ENCODE results near the gene VPS51. TPM values are rescaled to one million over a fixed set of nuclear protein-coding genes. Genes with fewer than 3 reads are reported as not detected.

The VPS51 gene
- total RNA-seq, 1 donor from 2014 or later, result 203 TPM

- no peak overlapping the region for H3K4me3 ChIP-seq (ENCODE audit: low read depth, low read length)
- FAIRE-seq, result no peak
- DNase-seq (ENCODE audit: low read depth), result no peak
- TF ChIP-seq, protein P1, sequence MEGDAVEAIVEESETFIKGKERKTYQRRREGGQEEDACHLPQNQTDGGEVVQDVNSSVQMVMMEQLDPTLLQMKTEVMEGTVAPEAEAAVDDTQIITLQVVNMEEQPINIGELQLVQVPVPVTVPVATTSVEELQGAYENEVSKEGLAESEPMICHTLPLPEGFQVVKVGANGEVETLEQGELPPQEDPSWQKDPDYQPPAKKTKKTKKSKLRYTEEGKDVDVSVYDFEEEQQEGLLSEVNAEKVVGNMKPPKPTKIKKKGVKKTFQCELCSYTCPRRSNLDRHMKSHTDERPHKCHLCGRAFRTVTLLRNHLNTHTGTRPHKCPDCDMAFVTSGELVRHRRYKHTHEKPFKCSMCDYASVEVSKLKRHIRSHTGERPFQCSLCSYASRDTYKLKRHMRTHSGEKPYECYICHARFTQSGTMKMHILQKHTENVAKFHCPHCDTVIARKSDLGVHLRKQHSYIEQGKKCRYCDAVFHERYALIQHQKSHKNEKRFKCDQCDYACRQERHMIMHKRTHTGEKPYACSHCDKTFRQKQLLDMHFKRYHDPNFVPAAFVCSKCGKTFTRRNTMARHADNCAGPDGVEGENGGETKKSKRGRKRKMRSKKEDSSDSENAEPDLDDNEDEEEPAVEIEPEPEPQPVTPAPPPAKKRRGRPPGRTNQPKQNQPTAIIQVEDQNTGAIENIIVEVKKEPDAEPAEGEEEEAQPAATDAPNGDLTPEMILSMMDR (IDR thresholded peaks at IDR 0.05; ENCODE audit: insufficient read depth, low read length, severe bottlenecking), result no peak
- peaks cover 12% of the 10 kb centered on the region for H3K36me3 ChIP-seq (ENCODE audit: control insufficient read depth, insufficient read depth, low read length)
- no peaks in the 10 kb centered on the region for H3K27me3 ChIP-seq (ENCODE audit: control insufficient read depth, insufficient read depth, low read length)
Observed at GRCh38 chr11:65113361-65113756, 17.3 kb downstream of the VPS51 start.

DNA sequence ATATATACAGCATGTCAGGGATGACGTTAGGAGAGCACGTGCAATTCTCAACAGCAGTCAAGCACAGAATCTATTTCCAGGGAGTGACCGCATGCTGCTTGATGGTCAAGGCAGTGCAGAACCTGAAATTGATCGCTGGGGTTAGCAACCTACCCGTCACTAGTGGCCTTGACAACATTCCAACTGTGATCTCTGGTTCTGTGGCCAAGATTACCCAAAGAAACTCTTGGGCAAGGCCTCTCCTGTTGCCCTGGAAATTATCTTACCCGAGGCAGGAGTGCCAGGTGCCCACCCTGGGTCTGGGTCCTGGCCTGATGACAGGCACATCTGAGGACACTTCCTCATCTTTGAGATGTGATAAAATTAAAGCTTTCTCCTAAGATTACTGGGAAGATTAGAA lies 17.8 kb downstream of the VPS51 start:
- H3K27me3 ChIP-seq (ENCODE audit: control insufficient read depth, insufficient read depth, low read length), result no peaks in the 10 kb centered on the region
- peaks cover 15% of the 10 kb centered on the region for H3K36me3 ChIP-seq (ENCODE audit: control insufficient read depth, insufficient read depth, low read length)
- no peak overlapping the region for H3K4me3 ChIP-seq (ENCODE audit: low read depth, low read length)
- DNase-seq (ENCODE audit: low read depth) (no peak), FAIRE-seq (no peak)
- TF ChIP-seq, protein P1 (IDR thresholded peaks at IDR 0.05; ENCODE audit: insufficient read depth, low read length, severe bottlenecking), result no peak

GRCh38 chr11:65114538-65115171 lies 18.6 kb downstream of the VPS51 start:
- Histone ChIP-seq H3K36me3 (ENCODE audit: control insufficient read depth, insufficient read depth, low read length) (peaks cover 17% of the 10 kb centered on the region), H3K4me3 (ENCODE audit: low read depth, low read length) (no peak overlapping the region), H3K27me3 (ENCODE audit: control insufficient read depth, insufficient read depth, low read length) (no peaks in the 10 kb centered on the region)
- DNase-seq (ENCODE audit: low read depth), result no peak
- TF ChIP-seq, protein P1 (IDR thresholded peaks at IDR 0.05; ENCODE audit: insufficient read depth, low read length, severe bottlenecking), result no peak
- FAIRE-seq, result peak; percentile 62

GRCh38 chr11:65115361-65116082 lies 19.5 kb downstream of the VPS51 start:
- no peak overlapping the region for H3K4me3 ChIP-seq (ENCODE audit: low read depth, low read length)
- TF ChIP-seq, protein P1 (IDR thresholded peaks at IDR 0.05; ENCODE audit: insufficient read depth, low read length, severe bottlenecking), result no peak
- H3K36me3 ChIP-seq (ENCODE audit: control insufficient read depth, insufficient read depth, low read length), result peaks cover 22% of the 10 kb centered on the region
- FAIRE-seq, result no peak
- H3K27me3 ChIP-seq (ENCODE audit: control insufficient read depth, insufficient read depth, low read length), result no peaks in the 10 kb centered on the region
- DNase-seq (ENCODE audit: low read depth), result no peak

DNA sequence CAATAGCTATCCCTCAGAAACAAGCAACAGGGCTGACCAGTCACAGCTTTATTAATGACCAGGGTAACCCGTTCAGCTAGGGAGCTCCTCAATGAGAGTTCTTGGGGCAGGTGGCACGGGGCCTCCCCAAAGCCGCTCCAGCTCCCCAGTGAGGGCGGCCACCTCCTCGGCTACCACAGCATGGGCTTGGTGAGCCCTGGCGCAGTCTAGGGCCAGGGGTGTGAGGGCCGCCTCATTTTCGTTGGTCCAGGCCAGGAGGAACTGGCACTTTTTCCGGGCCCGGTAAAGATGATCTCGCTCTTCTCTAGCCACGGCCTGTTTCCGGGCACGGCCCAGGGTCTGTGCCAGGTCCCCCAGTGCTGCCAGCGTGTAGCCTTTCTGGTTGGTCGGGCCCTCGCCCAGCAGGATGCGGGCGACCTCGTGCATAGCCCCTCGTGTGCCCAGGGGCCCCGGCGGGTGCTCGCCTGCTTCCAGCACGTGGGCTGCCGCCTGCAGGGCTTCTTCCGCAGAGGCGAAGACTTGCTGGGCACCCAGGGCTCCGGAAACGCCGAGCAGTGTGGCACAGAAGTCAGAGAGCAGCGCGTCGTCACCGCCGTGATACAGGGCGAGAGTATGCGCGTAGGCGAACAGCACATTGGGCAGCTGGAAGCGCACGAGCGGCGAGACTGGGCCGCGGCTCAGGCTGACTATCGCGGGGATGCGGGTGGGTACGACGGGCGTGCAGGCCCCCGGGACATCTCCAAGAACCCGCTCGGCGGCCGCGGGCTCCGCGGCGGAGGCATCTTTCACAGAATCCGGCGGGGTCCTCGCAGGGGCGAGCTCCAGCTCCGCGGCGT lies 20.6 kb downstream of the VPS51 start:
- DNase-seq (ENCODE audit: low read depth), result peak; percentile 75
- TF ChIP-seq, protein P1 (IDR thresholded peaks at IDR 0.05; ENCODE audit: insufficient read depth, low read length, severe bottlenecking), result no peak
- Histone ChIP-seq H3K27me3 (ENCODE audit: control insufficient read depth, insufficient read depth, low read length) (no peaks in the 10 kb centered on the region), H3K4me3 (ENCODE audit: low read depth, low read length) (peak overlapping the region; percentile 84), H3K36me3 (ENCODE audit: control insufficient read depth, insufficient read depth, low read length) (peaks cover 26% of the 10 kb centered on the region)
- FAIRE-seq, result no peak

Measured in bronchial epithelial cell (primary cell).